A549 (cell line): Measurements from ENCODE around the gene CAV3. TPM values are rescaled to one million over a fixed set of nuclear protein-coding genes. Genes with fewer than 3 reads are reported as not detected.

Experiments used
- ATAC-seq, 2 experiments: fragments of 200-7000 bp in 1 of 2; fragments of >200 bp in 1 of 2; cut with Nextera tagmentation in 1 of 2; cut with Tn5 transposase in 1 of 2; 3 replicates each; pipeline versions ENCODE4 v1.8.0 to v1.9.1; 2018 to 2020; ENCODE audit warnings: mild to moderate bottlenecking in 1 of 2, moderate library complexity in 1 of 2
- CTCF ChIA-PET: fragments of 300-600 bp; sonication (Branson Sonifier 250); formaldehyde crosslinking; extraction: SDS; loops from one replicate; lab custom pipeline; 2021; ENCODE audit warnings: antibody characterized with exemption, inconsistent platforms; lab: Yijun Ruan, JAX
- POLR2A ChIA-PET: fragments of 350-600 bp; formaldehyde crosslinking; extraction: SDS; loops from one replicate; lab custom pipeline; 2021; ENCODE audit warnings: antibody characterized with exemption, inconsistent platforms; lab: Yijun Ruan, JAX
- DNase-seq, 2 experiments: peaks; one replicate each; pipeline versions ENCODE4 v3.0.0 to v3.0.0-alpha.2; 2011 to 2016; ENCODE audit warnings: low read depth in 1 of 2, low spot score in 1 of 2
- FAIRE-seq: peaks from 2 replicates; lab custom pipeline; 2011; peaks lifted over from hg19 to GRCh38; lab: Jason Lieb, UNC
- H3K27ac ChIP-seq, 2 experiments: fragments of >200 bp; sonication (Bioruptor Twin); formaldehyde crosslinking; 3 replicates each; pipeline ENCODE4 v1.5.1; 2016 to 2017
- H3K4me1 ChIP-seq: fragments of >200 bp; sonication (Bioruptor Twin); formaldehyde crosslinking; 3 replicates; pipeline ENCODE4 v1.6.1; 2016
- H3K4me2 ChIP-seq: fragments of >200 bp; sonication (Bioruptor Twin); formaldehyde crosslinking; 3 replicates; pipeline ENCODE4 v1.6.1; 2016
- H3K4me3 ChIP-seq: fragments of >200 bp; sonication (Bioruptor Twin); formaldehyde crosslinking; 3 replicates; pipeline ENCODE4 v1.5.1; 2016
- H3K9me3 ChIP-seq: fragments of >200 bp; sonication (Bioruptor Twin); formaldehyde crosslinking; 3 replicates; pipeline ENCODE4 v1.6.1; 2016
- BCL3 ChIP-seq: fragments of >200 bp; sonication (Bioruptor Twin); formaldehyde crosslinking; IDR thresholded peaks from 3 replicates; pipeline ENCODE4 v1.6.1; 2016
- BHLHE40 ChIP-seq: IDR thresholded peaks from 2 replicates; pipeline ENCODE4 v1.6.1; 2012; ENCODE audit warnings: low read depth, low read length, inconsistent platforms
- CTCF ChIP-seq: fragments of >200 bp; sonication (Bioruptor Twin); formaldehyde crosslinking; IDR thresholded peaks from 3 replicates; pipeline ENCODE4 v1.5.1; 2016
- EHF ChIP-seq: fragments of 250-450 bp; sonication (Bioruptor Pico); IDR thresholded peaks from 2 replicates; pipeline ENCODE4 v1.5.0; 2020; ENCODE audit warnings: mild to moderate bottlenecking
- ESRRA ChIP-seq: fragments of 150-350 bp; IDR thresholded peaks from 2 replicates; pipeline ENCODE4 v1.6.1; 2014; ENCODE audit warnings: mild to moderate bottlenecking, low read length, borderline replicate concordance
- FOSL2 ChIP-seq, 2 experiments: fragments of 450-650 bp in 1 of 2; fragments of >200 bp in 1 of 2; sonication (Bioruptor Twin) in 1 of 2; formaldehyde crosslinking; IDR thresholded peaks; 2 replicates each; pipeline versions ENCODE4 v1.5.0 to v1.6.1; 2016 to 2020; ENCODE audit warnings: mild to moderate bottlenecking in 1 of 2, moderate library complexity in 1 of 2
- FOXS1 ChIP-seq: fragments of 250-450 bp; sonication (Bioruptor Pico); IDR thresholded peaks from 2 replicates; pipeline ENCODE4 v1.5.0; 2020; ENCODE audit warnings: mild to moderate bottlenecking, moderate library complexity
- JUNB ChIP-seq: fragments of >200 bp; sonication (Bioruptor Twin); formaldehyde crosslinking; IDR thresholded peaks from 2 replicates; pipeline ENCODE4 v1.6.1; 2016
- MAFK ChIP-seq: fragments of 450-650 bp; IDR thresholded peaks from 2 replicates; pipeline ENCODE4 v1.6.1; 2014; ENCODE audit not compliant: partially characterized antibody
- RAD21 ChIP-seq, 2 experiments: fragments of >200 bp in 1 of 2; sonication (Bioruptor Twin) in 1 of 2; formaldehyde crosslinking in 1 of 2; IDR thresholded peaks in 1 of 2; conservative IDR thresholded peaks in 1 of 2; 2 replicates in 1 of 2; 3 replicates in 1 of 2; pipeline ENCODE4 v1.6.1; 2012 to 2018; ENCODE audit warnings: inconsistent platforms in 1 of 2
- RCOR1 ChIP-seq: fragments of 150-350 bp; IDR thresholded peaks from 2 replicates; pipeline ENCODE4 v1.6.1; 2014; ENCODE audit warnings: antibody characterized with exemption, low read length, low read depth
- SMC3 ChIP-seq: fragments of >200 bp; sonication (Bioruptor Twin); formaldehyde crosslinking; IDR thresholded peaks from 3 replicates; pipeline ENCODE4 v1.6.1; 2018; ENCODE audit warnings: inconsistent platforms
- ZC3H11A ChIP-seq: fragments of 450-650 bp; IDR thresholded peaks from 2 replicates; pipeline ENCODE4 v1.6.1; 2014; ENCODE audit warnings: antibody characterized with exemption, mild to moderate bottlenecking
- ZFP36 ChIP-seq: fragments of 450-650 bp; IDR thresholded peaks from 2 replicates; pipeline ENCODE4 v1.6.1; 2014; ENCODE audit warnings: borderline replicate concordance; ENCODE audit not compliant: partially characterized antibody
- ZNF302 ChIP-seq: fragments of 250-450 bp; sonication (Bioruptor Pico); IDR thresholded peaks from 2 replicates; pipeline ENCODE4 v1.9.0; 2021; ENCODE audit warnings: inconsistent platforms, mild to moderate bottlenecking, moderate library complexity
- WGBS: methylation state at CpG from one replicate; pipeline ENCODE4 v1.1.6; 2017; ENCODE audit errors: missing lambda C conversion rate; 5-methylcytosine and 5-hydroxymethylcytosine counted together
- polyA plus RNA-seq, 4 experiments: library from polyadenylated mRNA; depleted of rRNA in 3 of 4; stranded (reverse); fragments of >200 nt; fragmentation: RNase III in 1 of 4; extraction: RNeasy Plus Mini Kit Qiagen cat#74134 plus additional on column Dnase treatment in 1 of 4; gene quantifications; 2 replicates in 3 of 4; 3 replicates in 1 of 4; pipeline ENCODE4 v1.2.3, GENCODE V29; 2011 to 2017
- TF ChIP-seq, protein P1 (sequence below): fragments of 200-600 bp; sonication (generic); IDR thresholded peaks from 2 replicates; pipeline ENCODE4 v1.6.1; 2016; ENCODE audit warnings: antibody characterized with exemption, mild to moderate bottlenecking, moderate library complexity

The CAV3 gene
- polyA plus RNA-seq, 2 of the 4 experiments (the other 2 are of a cell fraction) = not detected

- TF ChIP-seq EHF (CRISPR knock-in tag) (no peak), MAFK (no peak)
- TF ChIP-seq, protein P1, sequence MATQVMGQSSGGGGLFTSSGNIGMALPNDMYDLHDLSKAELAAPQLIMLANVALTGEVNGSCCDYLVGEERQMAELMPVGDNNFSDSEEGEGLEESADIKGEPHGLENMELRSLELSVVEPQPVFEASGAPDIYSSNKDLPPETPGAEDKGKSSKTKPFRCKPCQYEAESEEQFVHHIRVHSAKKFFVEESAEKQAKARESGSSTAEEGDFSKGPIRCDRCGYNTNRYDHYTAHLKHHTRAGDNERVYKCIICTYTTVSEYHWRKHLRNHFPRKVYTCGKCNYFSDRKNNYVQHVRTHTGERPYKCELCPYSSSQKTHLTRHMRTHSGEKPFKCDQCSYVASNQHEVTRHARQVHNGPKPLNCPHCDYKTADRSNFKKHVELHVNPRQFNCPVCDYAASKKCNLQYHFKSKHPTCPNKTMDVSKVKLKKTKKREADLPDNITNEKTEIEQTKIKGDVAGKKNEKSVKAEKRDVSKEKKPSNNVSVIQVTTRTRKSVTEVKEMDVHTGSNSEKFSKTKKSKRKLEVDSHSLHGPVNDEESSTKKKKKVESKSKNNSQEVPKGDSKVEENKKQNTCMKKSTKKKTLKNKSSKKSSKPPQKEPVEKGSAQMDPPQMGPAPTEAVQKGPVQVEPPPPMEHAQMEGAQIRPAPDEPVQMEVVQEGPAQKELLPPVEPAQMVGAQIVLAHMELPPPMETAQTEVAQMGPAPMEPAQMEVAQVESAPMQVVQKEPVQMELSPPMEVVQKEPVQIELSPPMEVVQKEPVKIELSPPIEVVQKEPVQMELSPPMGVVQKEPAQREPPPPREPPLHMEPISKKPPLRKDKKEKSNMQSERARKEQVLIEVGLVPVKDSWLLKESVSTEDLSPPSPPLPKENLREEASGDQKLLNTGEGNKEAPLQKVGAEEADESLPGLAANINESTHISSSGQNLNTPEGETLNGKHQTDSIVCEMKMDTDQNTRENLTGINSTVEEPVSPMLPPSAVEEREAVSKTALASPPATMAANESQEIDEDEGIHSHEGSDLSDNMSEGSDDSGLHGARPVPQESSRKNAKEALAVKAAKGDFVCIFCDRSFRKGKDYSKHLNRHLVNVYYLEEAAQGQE = no peak
Measured at GRCh38 chr3:8780279-8780678, 46.7 kb downstream of the CAV3 start (continued).

- CTCF ChIA-PET = interaction anchor here (1.1 to 1.8 kb wide), 3 partner anchors 15 to 102 kb away, joined by 3 to 18 read pairs (median 7); partner anchors contain the start of gene OXTR
Measured at GRCh38 chr3:8784676-8785435, 51.3 kb downstream of the CAV3 start.

DNA sequence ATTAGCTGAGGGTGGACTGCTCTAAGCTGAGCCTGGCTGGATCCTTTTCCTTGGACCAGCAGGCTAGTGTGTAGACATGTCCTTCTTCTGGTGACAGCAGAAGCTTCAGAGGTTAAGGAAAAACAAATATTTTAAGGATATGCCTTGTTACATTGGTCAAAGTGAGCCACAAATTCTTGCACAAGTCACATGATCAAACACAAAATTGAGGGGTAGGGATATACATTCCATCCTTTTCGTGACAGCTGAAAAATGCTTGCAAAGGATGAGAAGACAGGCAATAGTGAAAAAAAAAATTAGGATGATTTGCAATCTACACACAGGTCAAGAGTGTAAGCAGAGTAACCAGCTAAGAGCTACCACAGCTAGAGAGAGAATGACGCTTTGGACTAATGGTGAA lies 56.9 kb downstream of the CAV3 start:
- ChIA-PET CTCF (interaction anchor here (5.3 kb wide), 1 partner anchor 21 kb away, joined by 35 read pairs; the partner anchor contains the start of gene OXTR), POLR2A (no interaction called here)
- peaks cover 7% of the 10 kb centered on the region; the same call in 2 of the 3 replicates for H3K9me3 ChIP-seq
- TF ChIP-seq JUNB (no peak), ZC3H11A (no peak), CTCF (no peak), RAD21 (conservative IDR thresholded peaks at IDR 0.05 in 1 of 2, IDR thresholded peaks at IDR 0.05 in 1 of 2) (no peak), ESRRA (no peak), RCOR1 (no peak), FOSL2 (IDR thresholded peaks at IDR 0.05) (no peak), FOSL2 (CRISPR knock-in tag; IDR thresholded peaks at IDR 0.05) (no peak), BCL3 (no peak)
- 68% methylated on average over 2 of the region's 2 CpGs for WGBS
- ATAC-seq = no peak
- DNase-seq = no peak
- FAIRE-seq = no peak
- no peak overlapping the region for H3K4me2 ChIP-seq
- H3K4me1 ChIP-seq = peaks cover 17% of the 10 kb centered on the region
- no peak overlapping the region for H3K27ac ChIP-seq
- H3K4me3 ChIP-seq = no peak overlapping the region

More at GRCh38 chr3:8784676-8785435, 51.3 kb downstream of the CAV3 start:
- FAIRE-seq = no peak
- no peaks in the 10 kb centered on the region for H3K4me1 ChIP-seq
- DNase-seq = no peak
- 92% methylated on average over 3 of the region's 3 CpGs for WGBS
- no peak for TF ChIP-seq FOXS1 (CRISPR knock-in tag)
- TF ChIP-seq BHLHE40 = no peak
- TF ChIP-seq ZNF302 (CRISPR knock-in tag) = no peak
- no peak for TF ChIP-seq ZFP36
- no peak for TF ChIP-seq SMC3
- TF ChIP-seq BCL3 = no peak
- no peak for TF ChIP-seq ESRRA
- no peak overlapping the region for H3K4me2 ChIP-seq
- peaks cover 7% of the 10 kb centered on the region; the same call in 2 of the 3 replicates for H3K9me3 ChIP-seq
- no peak for ATAC-seq
- H3K27ac ChIP-seq = no peak overlapping the region
- H3K4me3 ChIP-seq = no peak overlapping the region
- POLR2A ChIA-PET = no interaction called here
